Measurements from ENCODE around the gene ARFGAP2.

- TF ChIP-seq POLR2A (IDR thresholded peaks at IDR 0.05): no peak
- no peak for TF ChIP-seq CTCF (IDR thresholded peaks at IDR 0.05 in 8 of 11, conservative IDR thresholded peaks at IDR 0.05 in 3 of 11)
- TF ChIP-seq POLR2AphosphoS5 (IDR thresholded peaks at IDR 0.05): no peak
Measured at GRCh38 chr11:47175746-47176327, 842 bp downstream of the ARFGAP2 start.
